ENCODE data around the gene RAB11FIP4. TPM values are rescaled to one million over a fixed set of nuclear protein-coding genes. Genes with fewer than 3 reads are reported as not detected.

Gene RAB11FIP4
- total and polyA plus RNA-seq, 2 donors (not counting 1 experiment from before 2014, with no cell fraction given) = 17.0 to 70.5 TPM

- DNase-seq = no peak
These were observed 159.0 kb downstream of the RAB11FIP4 start for GRCh38 chr17:31550389-31551056.

More at GRCh38 chr17:31550389-31551056, 159.0 kb downstream of the RAB11FIP4 start:
- Histone ChIP-seq H3K27ac (ENCODE audit: low read length in 2 of 2) (peak overlapping the region in 1 of 2 donors; percentile 55), H3K4me3 (ENCODE audit: control extremely low read depth in 1 of 5, extremely low read depth in 1 of 5, insufficient read depth in 1 of 5, low read depth in 2 of 5, low read length in 4 of 5) (peak overlapping the region; percentile 41 to 91 (median 82)), H3K79me2 (ENCODE audit: control insufficient read depth, insufficient read depth, low read length) (no peaks in the 10 kb centered on the region), H3K4me2 (replicated peaks; ENCODE audit: low read depth, low read length, poor library complexity, severe bottlenecking) (peak overlapping the region; percentile 84), H3K36me3 (replicated peaks in 1 of 2; ENCODE audit: control extremely low read depth in 1 of 2, control insufficient read depth in 1 of 2, extremely low read depth in 1 of 2, insufficient read depth in 2 of 2, low read length in 1 of 2) (no peaks in the 10 kb centered on the region), H2AFZ (ENCODE audit: insufficient read depth, low read depth, low read length, poor library complexity, severe bottlenecking) (peak overlapping the region; percentile 97), H3K27me3 (replicated peaks in 1 of 4; ENCODE audit: control extremely low read depth in 1 of 4, control insufficient read depth in 3 of 4, insufficient read depth in 4 of 4, low read length in 3 of 4) (no peaks in the 10 kb centered on the region), H3K4me1 (ENCODE audit: control insufficient read depth in 2 of 2, insufficient read depth in 2 of 2, low read length in 2 of 2) (peaks cover 14 to 15% of the 10 kb centered on the region in 2 donors), H4K20me1 (ENCODE audit: control insufficient read depth, insufficient read depth, low read length, poor library complexity, severe bottlenecking) (no peaks in the 10 kb centered on the region), H3K9me3 (ENCODE audit: control extremely low read depth in 1 of 3, control insufficient read depth in 2 of 3, insufficient read depth in 1 of 3, low read length in 2 of 3) (no peaks in the 10 kb centered on the region), H3K9ac (ENCODE audit: low read length) (peak overlapping the region; percentile 82)
- no peaks in the 10 kb centered on the region for H3K27me3 Mint-ChIP-seq
- H3K27ac Mint-ChIP-seq = peak overlapping the region; percentile 94
- CTCF ChIA-PET = interaction anchor here (0.6 to 2.0 kb wide), 6 partner anchors 15 to 457 kb away, joined by 3 to 9 read pairs (median 6); no protein-coding TSS in a partner anchor
- no peaks in the 10 kb centered on the region for H3K9me3 Mint-ChIP-seq (ENCODE audit: insufficient read depth)
- no peak for ATAC-seq (ENCODE audit: low read depth)
- TF ChIP-seq EZH2 (IDR thresholded peaks at IDR 0.05; ENCODE audit: borderline replicate concordance, insufficient read depth, low read depth, low read length, poor library complexity, severe bottlenecking) (no peak), CTCF (IDR thresholded peaks at IDR 0.05) (no peak)
- intact Hi-C loops (cut with micrococcal nuclease) = loop anchor here (1.0 kb wide), 1 partner anchor 8 kb away; no protein-coding TSS in a partner anchor
- peaks cover 32% of the 10 kb centered on the region for H3K4me1 Mint-ChIP-seq
- POLR2A ChIA-PET = interaction anchor here (0.8 to 1.1 kb wide), 3 partner anchors 13 to 22 kb away, joined by 3 to 4 read pairs (median 4); no protein-coding TSS in a partner anchor
- peak overlapping the region; percentile 93 for H3K4me3 Mint-ChIP-seq
- WGBS (ENCODE audit: insufficient coverage) = 16% methylated on average over 16 of the region's 17 CpGs
